GM12892 (cell line): ENCODE measurements around the gene GRIA4.

Experiments used
- POLR2A ChIP-seq: IDR thresholded peaks from 2 replicates; pipeline ENCODE4 v1.6.1; 2011; ENCODE audit warnings: low read depth, low read length, control low read depth
- TAF1 ChIP-seq: IDR thresholded peaks from 2 replicates; pipeline ENCODE4 v1.6.1; 2011; ENCODE audit warnings: low read depth, mild to moderate bottlenecking, control low read depth, low read length, borderline replicate concordance

DNA sequence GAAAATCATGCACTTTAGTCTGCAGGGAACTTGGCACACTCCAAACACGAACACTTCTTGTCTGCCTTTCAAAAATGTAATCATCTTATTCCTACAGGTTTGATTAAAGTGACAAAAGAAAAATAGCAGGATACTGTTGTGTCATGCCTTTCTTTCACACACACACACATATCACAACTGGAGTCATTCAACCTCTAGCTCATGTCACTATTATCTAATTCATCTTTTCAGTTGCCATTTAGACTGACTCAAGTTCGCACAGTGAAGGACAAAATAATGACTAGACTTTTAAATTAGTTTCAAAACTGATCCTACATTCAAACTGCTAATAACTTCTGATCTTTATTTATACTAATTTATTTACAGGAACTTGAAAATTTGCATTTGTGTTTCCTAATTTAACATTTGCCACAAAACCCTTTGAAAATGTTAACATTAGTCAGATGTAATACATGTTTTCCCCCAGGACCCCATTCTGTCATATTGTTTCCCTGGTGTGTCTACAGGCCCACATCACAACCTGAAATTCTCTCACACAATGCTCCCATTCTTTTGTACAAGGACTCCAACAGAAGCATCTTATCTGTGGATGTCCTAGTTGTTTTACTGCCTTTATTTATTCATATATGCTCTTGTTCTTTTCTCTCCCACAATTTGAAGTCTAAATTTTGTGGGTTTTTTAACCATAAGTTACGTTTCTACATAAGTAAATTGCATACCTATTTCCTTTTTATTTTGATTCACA is 171.1 kb downstream of the GRIA4 start:
- TF ChIP-seq POLR2A (no peak), TAF1 (no peak)
